Measurements from ENCODE around the gene SFI1. TPM values are rescaled to one million over a fixed set of nuclear protein-coding genes. Genes with fewer than 3 reads are reported as not detected.
"Not testable (repeated sequence)": the region's sequence is repeated elsewhere in the genome, so short reads cannot be mapped to it uniquely, and the experiment has no call there.

SFI1 gene
- total RNA-seq, 1 experiment from 2014 or later, result 15.3 TPM

- DNase-seq (ENCODE audit: low read depth), result not testable (repeated sequence)
These were observed 43.8 kb downstream of the SFI1 start for GRCh38 chr22:31540166-31540565.

GRCh38 chr22:31540966-31541365 is 44.6 kb downstream of the SFI1 start:
- no peak for DNase-seq (ENCODE audit: low read depth)

GRCh38 chr22:31544481-31545480 is 48.4 kb downstream of the SFI1 start:
- peak; percentile 29 for DNase-seq (ENCODE audit: low read depth)

- no peak for DNase-seq (ENCODE audit: low read depth)
These were observed 54.6 kb downstream of the SFI1 start for GRCh38 chr22:31550871-31551370.

- peak; percentile 40 for DNase-seq (ENCODE audit: low read depth)
These were observed 60.4 kb downstream of the SFI1 start for GRCh38 chr22:31556627-31557203.

- peak; percentile 14 for DNase-seq (ENCODE audit: low read depth)
These were observed 62.2 kb downstream of the SFI1 start for GRCh38 chr22:31558546-31558945.

- peak; percentile 61 for DNase-seq (ENCODE audit: low read depth)
These were observed 65.0 kb downstream of the SFI1 start for GRCh38 chr22:31561238-31561887.

- DNase-seq (ENCODE audit: low read depth), result no peak
These were observed 65.6 kb downstream of the SFI1 start for GRCh38 chr22:31561970-31562369.

- no peak for DNase-seq (ENCODE audit: low read depth)
These were observed 70.1 kb downstream of the SFI1 start for GRCh38 chr22:31566484-31566883.

- DNase-seq (ENCODE audit: low read depth), result no peak
These were observed 70.9 kb downstream of the SFI1 start for GRCh38 chr22:31567196-31567595.

GRCh38 chr22:31567702-31568101 is 71.4 kb downstream of the SFI1 start:
- DNase-seq (ENCODE audit: low read depth), result no peak

- no peak for DNase-seq (ENCODE audit: low read depth)
These were observed 72.8 kb downstream of the SFI1 start for GRCh38 chr22:31569126-31569525.

- DNase-seq (ENCODE audit: low read depth), result no peak
These were observed 76.6 kb downstream of the SFI1 start for GRCh38 chr22:31572939-31573338.

- DNase-seq (ENCODE audit: low read depth), result no peak
These were observed 77.8 kb downstream of the SFI1 start for GRCh38 chr22:31574055-31574670.

GRCh38 chr22:31575190-31575589 is 78.9 kb downstream of the SFI1 start:
- DNase-seq (ENCODE audit: low read depth), result no peak

- DNase-seq (ENCODE audit: low read depth), result no peak
These were observed 81.4 kb downstream of the SFI1 start for GRCh38 chr22:31577711-31578110.

GRCh38 chr22:31578171-31578570 is 81.8 kb downstream of the SFI1 start:
- no peak for DNase-seq (ENCODE audit: low read depth)

- no peak for DNase-seq (ENCODE audit: low read depth)
These were observed 83.5 kb downstream of the SFI1 start for GRCh38 chr22:31579835-31580242.

- peak; percentile 54 for DNase-seq (ENCODE audit: low read depth)
These were observed 87.6 kb downstream of the SFI1 start for GRCh38 chr22:31583861-31584485.

GRCh38 chr22:31584804-31585160 is 88.4 kb downstream of the SFI1 start:
- no peak for DNase-seq (ENCODE audit: low read depth)

GRCh38 chr22:31585161-31585859 is 89.0 kb downstream of the SFI1 start:
- DNase-seq (ENCODE audit: low read depth), result peak; percentile 41

Data from LHCN-M2 (cell line).